HepG2 (cell line): Measurements from ENCODE around the gene MMP19. TPM values are rescaled to one million over a fixed set of nuclear protein-coding genes. Genes with fewer than 3 reads are reported as not detected.

Experiments used
- ATRX ChIP-seq: sonication (generic); formaldehyde crosslinking; IDR thresholded peaks from 2 replicates; pipeline ENCODE4 v1.4.0; 2020; ENCODE audit warnings: missing genetic modification reagents, borderline replicate concordance
- BATF2 ChIP-seq: sonication (generic); formaldehyde crosslinking; IDR thresholded peaks from 2 replicates; pipeline ENCODE4 v1.8.0; 2022; ENCODE audit warnings: mild to moderate bottlenecking, missing genetic modification reagents, moderate library complexity
- DDIT3 ChIP-seq: sonication (generic); formaldehyde crosslinking; IDR thresholded peaks from 2 replicates; pipeline ENCODE4 v1.4.0; 2020; ENCODE audit warnings: mild to moderate bottlenecking, missing genetic modification reagents
- E2F5 ChIP-seq: sonication (generic); formaldehyde crosslinking; conservative IDR thresholded peaks from 2 replicates; pipeline ENCODE4 v1.4.0; 2020; ENCODE audit warnings: missing genetic modification reagents
- GTF2F1 ChIP-seq: fragments of 150-350 bp; IDR thresholded peaks from 2 replicates; pipeline ENCODE4 v1.6.1; 2014; ENCODE audit warnings: low read length
- HIC2 ChIP-seq: sonication (generic); formaldehyde crosslinking; IDR thresholded peaks from 2 replicates; pipeline ENCODE4 v1.9.0; 2022; ENCODE audit warnings: low read depth, missing genetic modification reagents
- HNRNPH1 ChIP-seq: fragments of 200-400 bp; formaldehyde crosslinking; optimal IDR thresholded peaks from 2 replicates; pipeline ENCODE3; 2017; ENCODE audit warnings: mild to moderate bottlenecking, low read depth, low read length
- JUND ChIP-seq: sonication (generic); formaldehyde crosslinking; IDR thresholded peaks from 2 replicates; pipeline ENCODE4 v1.8.0; 2022; ENCODE audit warnings: mild to moderate bottlenecking, missing genetic modification reagents
- MIER3 ChIP-seq: IDR thresholded peaks from 2 replicates; pipeline ENCODE4 v1.6.1; 2016; ENCODE audit warnings: missing compliant biosample characterization, borderline replicate concordance
- MTA3 ChIP-seq: sonication (generic); formaldehyde crosslinking; IDR thresholded peaks from 2 replicates; pipeline ENCODE4 v1.4.0; 2020; ENCODE audit warnings: missing genetic modification reagents
- MZF1 ChIP-seq: sonication (generic); formaldehyde crosslinking; IDR thresholded peaks from 2 replicates; pipeline ENCODE4 v1.8.1; 2023; ENCODE audit warnings: mild to moderate bottlenecking, missing genetic modification reagents, borderline replicate concordance
- PHF21A ChIP-seq: sonication (generic); formaldehyde crosslinking; IDR thresholded peaks from 2 replicates; pipeline ENCODE4 v1.5.0; 2020; ENCODE audit warnings: mild to moderate bottlenecking, missing genetic modification reagents
- RCOR2 ChIP-seq: IDR thresholded peaks from 2 replicates; pipeline ENCODE4 v1.6.1; 2016; ENCODE audit warnings: missing biosample characterization, missing genetic modification reagents
- RFXANK ChIP-seq: IDR thresholded peaks from 2 replicates; pipeline ENCODE4 v1.6.1; 2016
- SCMH1 ChIP-seq: sonication (generic); formaldehyde crosslinking; IDR thresholded peaks from 2 replicates; pipeline ENCODE4 v1.9.0; 2021; ENCODE audit warnings: missing genetic modification reagents, mild to moderate bottlenecking, borderline replicate concordance
- SETDB1 ChIP-seq: sonication (generic); formaldehyde crosslinking; IDR thresholded peaks from 2 replicates; pipeline ENCODE4 v1.5.1; 2020; ENCODE audit warnings: missing genetic modification reagents, mild to moderate bottlenecking, borderline replicate concordance
- SOX13 ChIP-seq, 3 experiments: fragments of 450-650 bp in 1 of 3; sonication (generic) in 1 of 3; formaldehyde crosslinking in 1 of 3; IDR thresholded peaks in 2 of 3; conservative IDR thresholded peaks in 1 of 3; 2 replicates each; pipeline versions ENCODE4 v1.5.0 to v1.6.1; 2016 to 2020; ENCODE audit warnings: antibody characterized with exemption in 1 of 3, mild to moderate bottlenecking in 1 of 3, missing compliant biosample characterization in 1 of 3, missing genetic modification reagents in 1 of 3, moderate library complexity in 1 of 3
- TBX3 ChIP-seq: fragments of 450-650 bp; IDR thresholded peaks from 2 replicates; pipeline ENCODE4 v1.6.1; 2017; ENCODE audit warnings: antibody characterized with exemption, mild to moderate bottlenecking, inconsistent platforms, borderline replicate concordance
- ZFP62 ChIP-seq: sonication (generic); formaldehyde crosslinking; IDR thresholded peaks from 2 replicates; pipeline ENCODE4 v1.4.0; 2020; ENCODE audit warnings: missing genetic modification reagents
- ZNF292 ChIP-seq: sonication (generic); formaldehyde crosslinking; IDR thresholded peaks from 2 replicates; pipeline ENCODE4 v1.8.1; 2022; ENCODE audit warnings: mild to moderate bottlenecking, low read depth, missing genetic modification reagents, borderline replicate concordance
- ZNF333 ChIP-seq: sonication (generic); formaldehyde crosslinking; IDR thresholded peaks from 2 replicates; pipeline ENCODE4 v1.4.0; 2020; ENCODE audit warnings: mild to moderate bottlenecking, missing genetic modification reagents, borderline replicate concordance
- ZNF577 ChIP-seq: sonication (generic); formaldehyde crosslinking; IDR thresholded peaks from 2 replicates; pipeline ENCODE4 v1.4.0; 2020; ENCODE audit warnings: mild to moderate bottlenecking, low read depth, missing genetic modification reagents, borderline replicate concordance
- ZNF614 ChIP-seq: IDR thresholded peaks from 2 replicates; pipeline ENCODE4 v1.6.1; 2018; ENCODE audit warnings: missing biosample characterization, missing genetic modification reagents, inconsistent platforms, borderline replicate concordance
- ZNF781 ChIP-seq: sonication (generic); formaldehyde crosslinking; IDR thresholded peaks from 2 replicates; pipeline ENCODE4 v1.5.1; 2020; ENCODE audit warnings: borderline replicate concordance, mild to moderate bottlenecking, missing genetic modification reagents; ENCODE audit errors: not compliant biosample characterization
- ZNF879 ChIP-seq: sonication (generic); formaldehyde crosslinking; IDR thresholded peaks from 2 replicates; pipeline ENCODE4 v1.8.1; 2023; ENCODE audit warnings: missing genetic modification reagents
- polyA plus RNA-seq, 8 experiments: library from polyadenylated mRNA; depleted of rRNA in 3 of 8; stranded (reverse) in 7 of 8; unstranded in 1 of 8; fragments of >200 nt; fragmentation: Illumina TruSeq in 4 of 8; extraction: Trizol in 4 of 8; gene quantifications; 2 replicates each; pipeline versions ENCODE4 v1.2.1 to v1.2.3, GENCODE V29; 2011 to 2016; ENCODE audit warnings: low read depth in 4 of 8, missing spikeins in 1 of 8, mixed read lengths in 1 of 8; ENCODE audit not compliant: insufficient read depth in 1 of 8
- total RNA-seq, 5 experiments: library from RNA; depleted of rRNA; stranded (reverse); fragments of >200 nt; fragmentation: Illumina TruSeq; extraction: Trizol; gene quantifications; 2 replicates each; pipeline ENCODE4 v1.2.3, GENCODE V29; 2016; ENCODE audit warnings: low read depth in 1 of 5
- TF ChIP-seq, protein P1 (sequence below): sonication (generic); formaldehyde crosslinking; IDR thresholded peaks from 2 replicates; pipeline ENCODE4 v1.5.1; 2020; ENCODE audit warnings: mild to moderate bottlenecking, missing genetic modification reagents, moderate library complexity

The MMP19 gene
- total and polyA plus RNA-seq, 2 of the 13 experiments (the other 11 are each of a cell fraction or from before 2014, with no cell fraction given) = 0.07 to 0.08 TPM

DNA sequence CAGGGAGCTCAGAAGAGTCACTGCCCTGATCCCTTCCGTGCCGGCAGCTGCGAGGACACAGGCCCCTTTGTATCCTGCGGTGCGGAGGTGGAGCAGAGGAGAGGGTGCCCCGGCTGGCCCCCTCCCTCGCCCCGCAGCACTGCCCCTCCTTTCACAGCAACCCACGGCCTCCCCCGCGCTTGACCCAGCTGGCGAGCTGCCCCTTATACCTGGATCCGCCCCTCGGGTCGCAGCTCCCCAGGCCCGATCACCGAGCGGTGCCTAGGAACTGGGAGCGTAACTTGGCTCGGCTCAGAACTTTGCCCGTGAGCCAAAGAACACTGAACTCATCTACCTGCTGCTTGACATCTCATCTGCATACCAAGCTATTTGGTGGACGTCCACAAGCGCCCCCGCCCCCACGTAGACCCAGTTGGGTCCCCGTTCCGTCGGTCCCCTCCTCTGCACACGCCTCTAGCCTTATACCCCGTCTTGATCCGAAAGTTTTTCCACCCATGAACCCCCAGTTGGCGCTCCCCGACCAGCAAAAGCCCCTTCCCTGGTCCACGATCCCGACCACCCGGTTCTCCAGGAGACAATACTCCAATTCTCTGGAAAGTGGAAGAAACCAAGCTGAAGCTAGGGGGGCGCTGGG is 12.7 kb downstream of the MMP19 start (continued):
- TF ChIP-seq MIER3 (CRISPR knock-in tag) = no peak; the same call in 1 of the 2 replicates
- no peak for TF ChIP-seq SETDB1 (CRISPR knock-in tag)
- TF ChIP-seq HNRNPH1 = no peak
- TF ChIP-seq, protein P1, sequence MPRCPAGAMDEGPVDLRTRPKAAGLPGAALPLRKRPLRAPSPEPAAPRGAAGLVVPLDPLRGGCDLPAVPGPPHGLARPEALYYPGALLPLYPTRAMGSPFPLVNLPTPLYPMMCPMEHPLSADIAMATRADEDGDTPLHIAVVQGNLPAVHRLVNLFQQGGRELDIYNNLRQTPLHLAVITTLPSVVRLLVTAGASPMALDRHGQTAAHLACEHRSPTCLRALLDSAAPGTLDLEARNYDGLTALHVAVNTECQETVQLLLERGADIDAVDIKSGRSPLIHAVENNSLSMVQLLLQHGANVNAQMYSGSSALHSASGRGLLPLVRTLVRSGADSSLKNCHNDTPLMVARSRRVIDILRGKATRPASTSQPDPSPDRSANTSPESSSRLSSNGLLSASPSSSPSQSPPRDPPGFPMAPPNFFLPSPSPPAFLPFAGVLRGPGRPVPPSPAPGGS = no peak
- TF ChIP-seq TBX3 = no peak; the same call in 1 of the 2 replicates
- no peak for TF ChIP-seq RCOR2 (CRISPR knock-in tag)
- TF ChIP-seq E2F5 (CRISPR knock-in tag) = no peak
- TF ChIP-seq PHF21A = no peak
- no peak for TF ChIP-seq ZNF333 (CRISPR knock-in tag)
- no peak for TF ChIP-seq GTF2F1
- no peak for TF ChIP-seq ZNF879 (CRISPR knock-in tag)
- no peak for TF ChIP-seq ATRX (CRISPR knock-in tag)
- no peak for TF ChIP-seq ZFP62 (CRISPR knock-in tag)
- TF ChIP-seq MTA3 (CRISPR knock-in tag) = no peak
- TF ChIP-seq ZNF614 (CRISPR knock-in tag) = no peak; the same call in 1 of the 2 replicates
- TF ChIP-seq BATF2 (CRISPR knock-in tag) = no peak
- TF ChIP-seq MZF1 (CRISPR knock-in tag) = peak; percentile 64; the same call in 1 of the 2 replicates
- TF ChIP-seq SOX13 (IDR thresholded peaks at IDR 0.05) = no peak
- TF ChIP-seq SOX13 (CRISPR knock-in tag; conservative IDR thresholded peaks at IDR 0.05 in 1 of 2, IDR thresholded peaks at IDR 0.05 in 1 of 2) = no peak
- no peak for TF ChIP-seq ZNF781
- no peak for TF ChIP-seq HIC2
- TF ChIP-seq ZNF292 (CRISPR knock-in tag) = no peak
- no peak for TF ChIP-seq ZNF577 (CRISPR knock-in tag)
- TF ChIP-seq RFXANK (CRISPR knock-in tag) = no peak
- no peak for TF ChIP-seq SCMH1
- no peak for TF ChIP-seq DDIT3
- no peak for TF ChIP-seq JUND (CRISPR knock-in tag)
